K562 (cell line): ENCODE measurements around the gene TMEM95. TPM values are rescaled to one million over a fixed set of nuclear protein-coding genes. Genes with fewer than 3 reads are reported as not detected.
A peak's percentile ranks its signal among the peaks of the same experiment; 100 is the strongest.

ENCODE experiments used
- ATAC-seq: fragments of 200-7000 bp; cut with Tn5 transposase; 3 replicates; pipeline ENCODE4 v1.9.1; 2020; ENCODE audit warnings: moderate library complexity
- BruUV-seq: library from RNA; stranded (reverse); fragments of 400-500 nt; replicated peaks from 2 replicates; lab custom pipeline; 2021; lab: Mats Ljungman, UMichigan
- CTCF ChIA-PET: fragments of 300-600 bp; formaldehyde crosslinking; extraction: SDS; loops from one replicate; lab custom pipeline; 2021; ENCODE audit warnings: low intra/inter-chr PET ratio; lab: Yijun Ruan, JAX
- POLR2A ChIA-PET: fragments of 300-600, 350-650 bp; sonication (Branson Sonifier 250); formaldehyde crosslinking; extraction: SDS; loops from one replicate; lab custom pipeline; 2021; ENCODE audit warnings: antibody characterized with exemption, inconsistent platforms; lab: Yijun Ruan, JAX
- DNase-seq, 4 experiments: peaks; one replicate each; pipeline versions ENCODE4 v3.0.0 to v3.0.0-alpha.2; 2011 to 2018; ENCODE audit warnings: low spot score in 3 of 4, mixed read lengths in 3 of 4; ENCODE audit errors: extremely low read depth in 1 of 4
- FAIRE-seq: peaks from 2 replicates; lab custom pipeline; 2011; peaks lifted over from hg19 to GRCh38; lab: Jason Lieb, UNC
- H2AFZ ChIP-seq: 2 replicates; pipeline ENCODE4 v1.6.0; 2011; ENCODE audit warnings: low read depth, low read length, control low read depth, inconsistent platforms
- H3K27ac ChIP-seq: fragments of 200-600 bp; 3 replicates; pipeline ENCODE4 v1.8.0; 2011; ENCODE audit warnings: low read depth, mild to moderate bottlenecking, control low read depth, inconsistent platforms, low read length, moderate library complexity, mixed read lengths; ENCODE audit errors: extremely low read depth
- H3K27me3 ChIP-seq, 2 experiments: fragments of 300-600 bp in 1 of 2; 2 replicates in 1 of 2; 3 replicates in 1 of 2; pipeline versions ENCODE4 v1.6.0 to v1.8.0; 2011; ENCODE audit warnings: inconsistent platforms in 2 of 2, low read length in 2 of 2, mild to moderate bottlenecking in 1 of 2, mixed read lengths in 1 of 2, moderate library complexity in 1 of 2; ENCODE audit not compliant: control insufficient read depth in 2 of 2, insufficient read depth in 2 of 2
- H3K36me3 ChIP-seq: fragments of 300-600 bp; 3 replicates; pipeline ENCODE4 v1.8.0; 2011; ENCODE audit warnings: mild to moderate bottlenecking, low read length, inconsistent platforms; ENCODE audit not compliant: control insufficient read depth, insufficient read depth
- H3K4me1 ChIP-seq, 2 experiments: fragments of 200-600 bp in 1 of 2; replicated peaks in 1 of 2; 2 replicates in 1 of 2; 3 replicates in 1 of 2; pipeline versions ENCODE4 v1.5.1 to v1.8.0; 2011; ENCODE audit warnings: inconsistent platforms in 2 of 2, low read length in 2 of 2, mild to moderate bottlenecking in 1 of 2, mixed read lengths in 1 of 2, moderate library complexity in 1 of 2; ENCODE audit not compliant: control insufficient read depth in 2 of 2, insufficient read depth in 2 of 2
- H3K4me2 ChIP-seq: 2 replicates; pipeline ENCODE4 v1.6.1; 2011; ENCODE audit warnings: low read length, control low read depth, inconsistent platforms, mixed read lengths; ENCODE audit not compliant: insufficient read depth
- H3K4me3 ChIP-seq: fragments of 200-600 bp; sonication (generic), shearing (Covaris generic); 2 replicates; pipeline ENCODE4 v1.5.1; 2016; ENCODE audit warnings: control low read depth, inconsistent platforms
- H3K79me2 ChIP-seq: fragments of 200-600 bp; 3 replicates; pipeline ENCODE4 v1.8.0; 2011; ENCODE audit warnings: low read length, inconsistent platforms; ENCODE audit not compliant: control insufficient read depth, insufficient read depth
- H3K9ac ChIP-seq, 2 experiments: 2 replicates each; pipeline versions ENCODE4 v1.6.0 to v1.6.1; 2011; ENCODE audit warnings: low read depth in 2 of 2, low read length in 2 of 2, control low read depth in 1 of 2, inconsistent platforms in 1 of 2, mild to moderate bottlenecking in 1 of 2, mixed read lengths in 1 of 2; ENCODE audit not compliant: insufficient read depth in 1 of 2
- H3K9me1 ChIP-seq: one replicate; pipeline ENCODE4 v1.6.0; 2011; ENCODE audit warnings: inconsistent platforms, mild to moderate bottlenecking, low read length, moderate library complexity; ENCODE audit not compliant: control insufficient read depth, insufficient read depth
- H3K9me3 ChIP-seq: replicated peaks from 2 replicates; pipeline ENCODE4 v1.5.1; 2011; ENCODE audit warnings: low read depth, low read length, inconsistent platforms; ENCODE audit not compliant: control insufficient read depth, insufficient read depth
- H4K20me1 ChIP-seq: replicated peaks from 2 replicates; pipeline ENCODE4 v1.6.1; 2011; ENCODE audit warnings: low read length, inconsistent platforms, mixed read lengths; ENCODE audit not compliant: control insufficient read depth, insufficient read depth
- FOXA1 ChIP-seq: fragments of 450-650 bp; IDR thresholded peaks from 2 replicates; pipeline ENCODE4 v1.6.1; 2016; ENCODE audit warnings: mild to moderate bottlenecking, borderline replicate concordance
- POLR2A ChIP-seq: fragments of 450-650 bp; conservative IDR thresholded peaks from 2 replicates; pipeline ENCODE4 v1.6.1; 2016
- PTTG1 ChIP-seq: fragments of 450-650 bp; IDR thresholded peaks from 2 replicates; pipeline ENCODE4 v1.6.1; 2016; ENCODE audit warnings: low read depth, mild to moderate bottlenecking, missing genetic modification characterization, missing compliant biosample characterization
- WGBS: fragments of 100-300 bp; shearing (Covaris generic); methylation state at CpG from one replicate; pipeline ENCODE4 v1.1.6; 2016; ENCODE audit warnings: low coverage, mixed read lengths; ENCODE audit not compliant: insufficient coverage; ENCODE audit errors: missing lambda C conversion rate; 5-methylcytosine and 5-hydroxymethylcytosine counted together
- in situ Hi-C: fragments of 300-500 bp; cut with MboI; formaldehyde crosslinking; loops from 4 replicates; pipeline ENCODE4 v1.15.0; 2018; ENCODE audit warnings: inconsistent platforms, mixed read lengths
- intact Hi-C: fragments of 100-400 bp; cut with micrococcal nuclease; formaldehyde crosslinking; loops from 2 replicates; pipeline ENCODE4 v1.14.2; 2022
- polyA plus RNA-seq, 8 experiments: library from polyadenylated mRNA; depleted of rRNA in 4 of 8; stranded (reverse) in 5 of 8; unstranded in 3 of 8; fragments of >200 nt; fragmentation: Nextera tagmentation in 2 of 8; fragmentation: Illumina TruSeq in 1 of 8; extraction: Ambion mirVana in 2 of 8; extraction: Trizol in 1 of 8; gene quantifications; 2 replicates each; pipeline versions ENCODE4 v1.2.1 to v1.2.3, GENCODE V29; 2011 to 2014; ENCODE audit warnings: inconsistent platforms in 1 of 8, missing spikeins in 1 of 8
- total RNA-seq, 7 experiments: library from RNA; depleted of rRNA in 6 of 7; stranded (reverse); fragments of >200 nt in 6 of 7; fragmentation: Illumina TruSeq in 2 of 7; extraction: Trizol in 2 of 7; gene quantifications; 2 replicates each; pipeline versions ENCODE4 v1.2.1 to v1.2.3, GENCODE V29; 2011 to 2021; ENCODE audit warnings: low replicate concordance in 1 of 7
- TF ChIP-seq, protein P1 (sequence below): fragments of 450-650 bp; IDR thresholded peaks from 2 replicates; pipeline ENCODE4 v1.6.1; 2016; ENCODE audit warnings: mild to moderate bottlenecking, moderate library complexity
- TF ChIP-seq, protein P2 (sequence below): fragments of 450-650 bp; IDR thresholded peaks from 2 replicates; pipeline ENCODE4 v1.6.1; 2016; ENCODE audit warnings: low read depth, mild to moderate bottlenecking, moderate library complexity

TMEM95 gene
- total and polyA plus RNA-seq, 9 of the 15 experiments (the other 6 are each of a cell fraction or from before 2014, with no cell fraction given): not detected

DNA sequence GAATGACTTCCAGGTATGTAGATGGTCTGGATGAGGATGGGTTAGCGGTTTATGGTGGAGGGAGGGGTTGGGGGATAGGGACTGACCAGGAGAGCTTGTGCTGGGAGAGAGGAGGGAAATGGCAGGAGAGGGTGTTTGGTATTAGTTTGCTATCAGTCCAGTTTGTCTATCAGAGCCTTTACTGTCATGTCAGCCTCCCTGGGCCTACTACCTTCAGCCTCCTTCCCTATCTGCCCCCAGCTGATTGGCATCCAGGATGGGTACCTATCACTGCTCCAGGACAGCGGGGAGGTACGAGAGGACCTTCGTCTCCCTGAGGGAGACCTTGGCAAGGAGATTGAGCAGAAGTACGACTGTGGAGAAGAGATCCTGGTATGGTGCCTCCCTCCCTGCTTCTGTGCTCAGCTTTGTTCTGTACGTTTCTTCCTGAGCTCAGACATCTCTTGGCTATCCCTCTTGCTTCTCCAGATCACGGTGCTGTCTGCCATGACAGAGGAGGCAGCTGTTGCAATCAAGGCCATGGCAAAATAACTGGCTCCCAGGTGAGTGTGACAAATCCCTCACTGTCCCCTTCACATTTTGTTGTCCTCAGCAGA lies 43.7 kb upstream of the TMEM95 start:
- in situ Hi-C loops: no loop called here
- Histone ChIP-seq H3K79me2 (peaks cover 54% of the 10 kb centered on the region), H3K9ac (peak overlapping the region in 1 of 2 experiments; percentile 28; a peak in 2 of 4 replicates), H3K4me1 (peaks cover 22 to 32% of the 10 kb centered on the region in 2 experiments), H3K4me3 (no peak overlapping the region), H3K27ac (peak overlapping the region; percentile 44; the same call in 2 of the 3 replicates), H2AFZ (no peak overlapping the region), H3K27me3 (no peaks in the 10 kb centered on the region), H3K4me2 (no peak overlapping the region), H3K36me3 (peaks cover 65% of the 10 kb centered on the region), H4K20me1 (peaks cover 40% of the 10 kb centered on the region), H3K9me3 (no peaks in the 10 kb centered on the region), H3K9me1 (peaks cover 11% of the 10 kb centered on the region)
- no peak for DNase-seq
- no peak for FAIRE-seq
- no TSS peak for BruUV-seq
- 85% methylated on average over 3 of the region's 7 CpGs for WGBS
- ChIA-PET CTCF (no interaction called here), POLR2A (no interaction called here)
- intact Hi-C loops: no loop called here
- TF ChIP-seq PTTG1 (tag) (no peak), FOXA1 (no peak), POLR2A (peak; percentile 32; the same call in 1 of the 2 replicates)
- TF ChIP-seq, protein P1, sequence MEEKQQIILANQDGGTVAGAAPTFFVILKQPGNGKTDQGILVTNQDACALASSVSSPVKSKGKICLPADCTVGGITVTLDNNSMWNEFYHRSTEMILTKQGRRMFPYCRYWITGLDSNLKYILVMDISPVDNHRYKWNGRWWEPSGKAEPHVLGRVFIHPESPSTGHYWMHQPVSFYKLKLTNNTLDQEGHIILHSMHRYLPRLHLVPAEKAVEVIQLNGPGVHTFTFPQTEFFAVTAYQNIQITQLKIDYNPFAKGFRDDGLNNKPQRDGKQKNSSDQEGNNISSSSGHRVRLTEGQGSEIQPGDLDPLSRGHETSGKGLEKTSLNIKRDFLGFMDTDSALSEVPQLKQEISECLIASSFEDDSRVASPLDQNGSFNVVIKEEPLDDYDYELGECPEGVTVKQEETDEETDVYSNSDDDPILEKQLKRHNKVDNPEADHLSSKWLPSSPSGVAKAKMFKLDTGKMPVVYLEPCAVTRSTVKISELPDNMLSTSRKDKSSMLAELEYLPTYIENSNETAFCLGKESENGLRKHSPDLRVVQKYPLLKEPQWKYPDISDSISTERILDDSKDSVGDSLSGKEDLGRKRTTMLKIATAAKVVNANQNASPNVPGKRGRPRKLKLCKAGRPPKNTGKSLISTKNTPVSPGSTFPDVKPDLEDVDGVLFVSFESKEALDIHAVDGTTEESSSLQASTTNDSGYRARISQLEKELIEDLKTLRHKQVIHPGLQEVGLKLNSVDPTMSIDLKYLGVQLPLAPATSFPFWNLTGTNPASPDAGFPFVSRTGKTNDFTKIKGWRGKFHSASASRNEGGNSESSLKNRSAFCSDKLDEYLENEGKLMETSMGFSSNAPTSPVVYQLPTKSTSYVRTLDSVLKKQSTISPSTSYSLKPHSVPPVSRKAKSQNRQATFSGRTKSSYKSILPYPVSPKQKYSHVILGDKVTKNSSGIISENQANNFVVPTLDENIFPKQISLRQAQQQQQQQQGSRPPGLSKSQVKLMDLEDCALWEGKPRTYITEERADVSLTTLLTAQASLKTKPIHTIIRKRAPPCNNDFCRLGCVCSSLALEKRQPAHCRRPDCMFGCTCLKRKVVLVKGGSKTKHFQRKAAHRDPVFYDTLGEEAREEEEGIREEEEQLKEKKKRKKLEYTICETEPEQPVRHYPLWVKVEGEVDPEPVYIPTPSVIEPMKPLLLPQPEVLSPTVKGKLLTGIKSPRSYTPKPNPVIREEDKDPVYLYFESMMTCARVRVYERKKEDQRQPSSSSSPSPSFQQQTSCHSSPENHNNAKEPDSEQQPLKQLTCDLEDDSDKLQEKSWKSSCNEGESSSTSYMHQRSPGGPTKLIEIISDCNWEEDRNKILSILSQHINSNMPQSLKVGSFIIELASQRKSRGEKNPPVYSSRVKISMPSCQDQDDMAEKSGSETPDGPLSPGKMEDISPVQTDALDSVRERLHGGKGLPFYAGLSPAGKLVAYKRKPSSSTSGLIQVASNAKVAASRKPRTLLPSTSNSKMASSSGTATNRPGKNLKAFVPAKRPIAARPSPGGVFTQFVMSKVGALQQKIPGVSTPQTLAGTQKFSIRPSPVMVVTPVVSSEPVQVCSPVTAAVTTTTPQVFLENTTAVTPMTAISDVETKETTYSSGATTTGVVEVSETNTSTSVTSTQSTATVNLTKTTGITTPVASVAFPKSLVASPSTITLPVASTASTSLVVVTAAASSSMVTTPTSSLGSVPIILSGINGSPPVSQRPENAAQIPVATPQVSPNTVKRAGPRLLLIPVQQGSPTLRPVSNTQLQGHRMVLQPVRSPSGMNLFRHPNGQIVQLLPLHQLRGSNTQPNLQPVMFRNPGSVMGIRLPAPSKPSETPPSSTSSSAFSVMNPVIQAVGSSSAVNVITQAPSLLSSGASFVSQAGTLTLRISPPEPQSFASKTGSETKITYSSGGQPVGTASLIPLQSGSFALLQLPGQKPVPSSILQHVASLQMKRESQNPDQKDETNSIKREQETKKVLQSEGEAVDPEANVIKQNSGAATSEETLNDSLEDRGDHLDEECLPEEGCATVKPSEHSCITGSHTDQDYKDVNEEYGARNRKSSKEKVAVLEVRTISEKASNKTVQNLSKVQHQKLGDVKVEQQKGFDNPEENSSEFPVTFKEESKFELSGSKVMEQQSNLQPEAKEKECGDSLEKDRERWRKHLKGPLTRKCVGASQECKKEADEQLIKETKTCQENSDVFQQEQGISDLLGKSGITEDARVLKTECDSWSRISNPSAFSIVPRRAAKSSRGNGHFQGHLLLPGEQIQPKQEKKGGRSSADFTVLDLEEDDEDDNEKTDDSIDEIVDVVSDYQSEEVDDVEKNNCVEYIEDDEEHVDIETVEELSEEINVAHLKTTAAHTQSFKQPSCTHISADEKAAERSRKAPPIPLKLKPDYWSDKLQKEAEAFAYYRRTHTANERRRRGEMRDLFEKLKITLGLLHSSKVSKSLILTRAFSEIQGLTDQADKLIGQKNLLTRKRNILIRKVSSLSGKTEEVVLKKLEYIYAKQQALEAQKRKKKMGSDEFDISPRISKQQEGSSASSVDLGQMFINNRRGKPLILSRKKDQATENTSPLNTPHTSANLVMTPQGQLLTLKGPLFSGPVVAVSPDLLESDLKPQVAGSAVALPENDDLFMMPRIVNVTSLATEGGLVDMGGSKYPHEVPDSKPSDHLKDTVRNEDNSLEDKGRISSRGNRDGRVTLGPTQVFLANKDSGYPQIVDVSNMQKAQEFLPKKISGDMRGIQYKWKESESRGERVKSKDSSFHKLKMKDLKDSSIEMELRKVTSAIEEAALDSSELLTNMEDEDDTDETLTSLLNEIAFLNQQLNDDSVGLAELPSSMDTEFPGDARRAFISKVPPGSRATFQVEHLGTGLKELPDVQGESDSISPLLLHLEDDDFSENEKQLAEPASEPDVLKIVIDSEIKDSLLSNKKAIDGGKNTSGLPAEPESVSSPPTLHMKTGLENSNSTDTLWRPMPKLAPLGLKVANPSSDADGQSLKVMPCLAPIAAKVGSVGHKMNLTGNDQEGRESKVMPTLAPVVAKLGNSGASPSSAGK: no peak
- TF ChIP-seq, protein P2, sequence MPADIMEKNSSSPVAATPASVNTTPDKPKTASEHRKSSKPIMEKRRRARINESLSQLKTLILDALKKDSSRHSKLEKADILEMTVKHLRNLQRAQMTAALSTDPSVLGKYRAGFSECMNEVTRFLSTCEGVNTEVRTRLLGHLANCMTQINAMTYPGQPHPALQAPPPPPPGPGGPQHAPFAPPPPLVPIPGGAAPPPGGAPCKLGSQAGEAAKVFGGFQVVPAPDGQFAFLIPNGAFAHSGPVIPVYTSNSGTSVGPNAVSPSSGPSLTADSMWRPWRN: no peak
- no peak for ATAC-seq
